Activated T-cell treated with anti-CD3 and anti-CD28 coated beads for 1 hour (primary cell): Measurements from ENCODE around the gene TGFBRAP1.

Experiments used
- DNase-seq: peaks from one replicate; pipeline ENCODE4 v3.0.0-alpha.2; 2020; ENCODE audit warnings: low read depth

Gene TGFBRAP1

DNA sequence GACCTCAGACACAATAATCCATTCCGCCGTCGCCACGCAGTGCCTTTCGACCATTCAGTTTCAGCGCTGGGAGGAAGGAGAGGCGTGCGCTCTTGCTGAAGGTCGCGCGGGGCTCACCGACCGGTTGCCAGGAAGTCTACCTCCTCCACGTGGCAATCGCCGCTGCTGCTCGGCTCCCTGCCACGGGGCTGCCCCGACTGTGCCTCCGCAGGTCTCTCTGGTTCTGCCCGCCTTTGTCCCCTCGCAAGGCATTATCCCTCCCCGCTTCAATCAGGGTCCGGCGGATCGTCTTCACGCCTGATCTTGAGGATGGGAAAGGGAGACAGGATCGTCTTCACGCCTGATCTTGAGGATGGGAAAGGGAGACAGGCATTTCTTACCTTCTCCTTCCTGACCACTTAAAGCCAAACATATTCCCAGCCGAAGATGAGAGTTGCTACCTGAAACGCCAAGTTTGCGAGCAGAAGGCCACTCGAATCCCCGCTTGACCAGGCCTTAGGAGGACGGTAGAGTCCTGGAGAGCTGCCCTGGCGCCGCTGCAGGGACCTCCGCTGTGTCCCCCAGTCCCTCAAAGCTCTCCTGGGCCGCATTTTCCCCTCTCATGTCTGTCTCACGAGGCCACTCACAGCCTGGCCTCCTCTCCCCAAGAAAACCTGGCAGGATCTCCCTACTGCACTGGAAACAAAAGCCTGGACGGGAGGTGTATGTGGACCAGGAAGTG, 92.3 kb downstream of the TGFBRAP1 start:
- peak; percentile 5 for DNase-seq

DNA sequence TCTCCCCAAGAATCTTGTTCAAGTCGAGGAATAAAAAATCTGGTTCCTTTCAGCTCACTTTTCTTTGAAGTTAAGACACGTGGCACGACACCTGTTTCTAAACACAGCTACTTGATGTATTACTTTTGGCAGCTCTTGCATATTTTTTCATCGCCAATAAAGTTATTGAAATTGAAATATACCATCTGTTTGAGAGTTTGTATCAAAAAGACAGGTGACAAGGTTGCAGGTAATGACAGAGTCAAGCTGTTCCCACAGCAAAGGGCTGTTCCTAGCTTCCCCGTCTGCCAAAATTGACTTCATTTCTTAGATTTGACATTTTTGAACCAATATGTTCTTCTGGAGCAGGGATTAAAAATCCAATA, 93.5 kb downstream of the TGFBRAP1 start:
- no peak for DNase-seq

DNA sequence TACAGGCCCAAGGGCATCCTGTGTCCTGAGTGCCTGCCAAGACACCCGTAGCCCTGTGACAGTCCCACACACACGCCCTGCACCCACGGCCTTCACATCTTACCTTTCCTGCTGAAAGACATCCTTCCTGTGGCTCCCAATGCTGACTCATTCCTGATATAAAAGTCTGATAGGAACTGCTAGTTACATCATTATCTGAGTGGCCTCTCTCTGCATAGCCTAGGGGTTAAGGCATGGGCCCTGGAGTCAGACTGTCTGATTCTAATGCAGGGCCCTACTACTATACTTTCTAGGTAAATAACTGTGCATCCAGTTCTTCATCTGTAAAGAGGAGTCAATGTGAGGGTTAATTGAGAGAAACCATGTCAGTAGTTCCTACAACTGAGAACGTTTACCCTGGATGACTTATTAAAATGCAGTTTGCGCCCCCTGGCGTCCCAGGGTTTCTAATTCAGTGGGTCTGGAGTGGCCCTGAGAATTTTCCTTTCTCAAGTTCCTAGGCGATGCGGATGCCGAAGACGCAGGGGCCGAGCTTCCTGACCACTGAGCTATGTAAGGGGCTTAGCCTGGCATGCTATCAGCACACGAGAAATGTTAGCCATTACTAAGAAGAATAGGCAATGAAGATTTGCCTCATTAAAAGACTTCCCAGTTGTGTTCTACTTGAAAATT, 94.0 kb downstream of the TGFBRAP1 start:
- DNase-seq: peak; percentile 61

DNA sequence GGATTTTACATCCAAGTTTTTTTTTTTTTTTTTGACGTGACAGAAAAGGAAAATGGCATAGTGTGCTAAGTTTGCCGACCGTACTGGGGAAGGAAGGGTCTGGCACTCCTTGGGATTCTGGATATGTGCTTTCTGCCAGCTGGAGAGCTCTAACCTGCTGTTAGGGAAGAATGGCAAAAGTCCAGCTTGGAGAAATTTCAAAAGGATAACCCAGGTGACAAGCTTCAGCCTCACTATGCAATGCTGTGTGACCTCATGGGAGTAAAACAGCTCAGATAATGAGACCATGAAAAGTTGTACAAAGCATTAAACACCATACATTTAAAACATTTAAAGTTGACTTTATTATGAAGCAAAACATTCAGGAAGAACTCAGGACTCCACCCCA, 98.3 kb downstream of the TGFBRAP1 start:
- DNase-seq: no peak

DNA sequence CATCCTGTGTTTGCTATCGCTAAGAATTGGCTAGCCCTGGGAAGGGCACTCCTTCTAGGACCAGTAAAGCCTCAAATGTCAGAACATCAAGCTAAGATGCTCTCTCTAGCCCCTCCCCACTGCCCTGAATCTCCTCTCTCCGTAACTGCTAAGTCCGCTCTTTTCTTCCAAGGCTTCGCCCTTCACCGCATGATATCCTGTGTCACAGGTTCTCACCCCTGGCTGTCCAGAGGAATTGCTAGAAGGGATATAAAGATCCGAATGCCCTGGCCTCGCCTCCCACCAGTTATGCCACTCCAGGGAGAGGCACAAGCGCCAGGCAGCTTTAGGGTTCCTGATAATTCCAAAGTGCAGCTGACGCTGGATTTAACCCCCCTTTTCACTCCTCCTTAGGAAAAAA, 105.1 kb downstream of the TGFBRAP1 start:
- DNase-seq: no peak

DNA sequence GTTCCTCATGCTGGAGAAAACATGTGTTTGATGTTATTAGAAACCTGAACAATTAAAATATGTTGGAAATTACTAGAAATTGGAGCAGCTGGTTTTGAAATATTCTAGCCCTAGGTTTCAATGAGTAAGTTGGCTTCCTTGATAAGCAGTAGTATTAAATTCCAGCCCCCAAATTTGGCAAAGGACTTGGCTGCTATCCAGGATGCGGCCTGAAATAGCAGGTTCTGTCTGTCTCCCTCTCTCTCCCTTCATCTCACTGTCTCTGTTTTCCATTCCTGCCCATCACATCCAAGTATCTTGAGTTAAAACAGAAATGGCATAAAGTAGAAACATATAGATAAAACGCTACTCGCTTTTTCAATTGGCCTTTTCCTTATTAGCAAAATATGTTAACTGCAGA, 108.9 kb downstream of the TGFBRAP1 start:
- no peak for DNase-seq

DNA sequence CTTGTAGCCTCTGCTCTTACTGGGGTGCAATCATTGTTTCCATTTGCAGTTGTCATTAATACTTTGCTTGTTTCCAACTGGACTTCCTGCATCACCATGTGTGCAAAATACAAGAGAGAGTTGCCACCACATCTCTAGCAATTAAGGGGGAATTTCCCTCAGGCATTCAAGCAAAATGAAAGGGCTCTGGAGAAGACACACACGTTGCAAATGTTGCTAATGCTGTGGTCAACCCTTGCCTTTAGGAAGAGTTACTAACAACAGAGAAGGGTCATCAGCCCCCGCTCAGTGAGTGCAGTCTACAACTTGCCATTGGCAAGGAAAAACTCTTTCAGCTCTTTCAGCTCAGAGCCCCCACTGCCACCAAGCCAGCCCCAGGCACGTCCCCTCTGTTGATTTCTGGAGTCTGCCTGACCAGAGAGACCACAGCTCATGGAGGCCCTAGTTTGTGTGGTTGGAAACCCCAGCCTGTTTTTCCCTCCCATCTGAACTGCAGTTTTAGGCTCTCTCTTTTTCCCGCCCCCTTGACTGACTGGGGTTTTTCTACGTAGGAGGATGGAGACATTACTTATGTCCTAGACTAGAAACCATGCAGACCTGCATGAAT, 113.8 kb downstream of the TGFBRAP1 start:
- DNase-seq: no peak
